HepG2 (cell line): Measurements from ENCODE around the gene ADAM15. TPM values are rescaled to one million over a fixed set of nuclear protein-coding genes. Genes with fewer than 3 reads are reported as not detected.

Experiments used
- CTCF ChIP-seq: sonication (generic); formaldehyde crosslinking; IDR thresholded peaks from 2 replicates; pipeline ENCODE4 v1.5.0; 2020; ENCODE audit warnings: mild to moderate bottlenecking, missing genetic modification reagents, moderate library complexity
- FOXK1 ChIP-seq: sonication (generic); formaldehyde crosslinking; IDR thresholded peaks from 2 replicates; pipeline ENCODE4 v1.4.0; 2020; ENCODE audit warnings: low read depth, missing genetic modification reagents, borderline replicate concordance
- FOXM1 ChIP-seq: sonication (generic); formaldehyde crosslinking; IDR thresholded peaks from 2 replicates; pipeline ENCODE4 v1.5.0; 2020; ENCODE audit warnings: missing genetic modification reagents
- GZF1 ChIP-seq: sonication (generic); formaldehyde crosslinking; IDR thresholded peaks from 2 replicates; pipeline ENCODE4 v1.5.1; 2020; ENCODE audit warnings: mild to moderate bottlenecking, missing genetic modification reagents
- HNRNPLL ChIP-seq: fragments of 200-400 bp; formaldehyde crosslinking; IDR thresholded peaks from 2 replicates; pipeline ENCODE4 v1.6.1; 2017; ENCODE audit warnings: mild to moderate bottlenecking, low read depth, low read length; ENCODE audit not compliant: poor library complexity, severe bottlenecking
- IRF9 ChIP-seq: sonication (generic); formaldehyde crosslinking; IDR thresholded peaks from 2 replicates; pipeline ENCODE4 v1.8.0; 2022; ENCODE audit warnings: missing genetic modification reagents, mild to moderate bottlenecking, borderline replicate concordance
- KDM5B ChIP-seq: sonication (generic); formaldehyde crosslinking; IDR thresholded peaks from 2 replicates; pipeline ENCODE4 v1.4.0; 2020; ENCODE audit warnings: missing genetic modification reagents, mild to moderate bottlenecking, borderline replicate concordance
- MTA1 ChIP-seq: sonication (generic); formaldehyde crosslinking; IDR thresholded peaks from 2 replicates; pipeline ENCODE4 v1.4.0; 2020; ENCODE audit warnings: missing genetic modification reagents, mild to moderate bottlenecking, borderline replicate concordance
- NFKB2 ChIP-seq: sonication (generic); formaldehyde crosslinking; IDR thresholded peaks from 2 replicates; pipeline ENCODE4 v1.4.0; 2020; ENCODE audit warnings: missing genetic modification reagents, borderline replicate concordance
- STAG1 ChIP-seq: sonication (generic); formaldehyde crosslinking; IDR thresholded peaks from 2 replicates; pipeline ENCODE4 v1.4.0; 2020; ENCODE audit warnings: missing genetic modification reagents
- U2AF2 ChIP-seq: fragments of 200-400 bp; formaldehyde crosslinking; IDR thresholded peaks from 2 replicates; pipeline ENCODE4 v1.6.1; 2017; ENCODE audit warnings: low read depth, mild to moderate bottlenecking, low read length
- ZBTB14 ChIP-seq: sonication (generic); formaldehyde crosslinking; IDR thresholded peaks from 2 replicates; pipeline ENCODE4 v1.4.0; 2020; ENCODE audit warnings: missing genetic modification reagents
- ZBTB8A ChIP-seq: sonication (generic); formaldehyde crosslinking; IDR thresholded peaks from 2 replicates; pipeline ENCODE4 v1.4.0; 2020; ENCODE audit warnings: mild to moderate bottlenecking, low read depth, missing genetic modification reagents, borderline replicate concordance
- ZNF276 ChIP-seq: sonication (generic); formaldehyde crosslinking; IDR thresholded peaks from 2 replicates; pipeline ENCODE4 v1.4.0; 2020; ENCODE audit warnings: mild to moderate bottlenecking, low read depth, missing genetic modification reagents
- ZNF292 ChIP-seq: sonication (generic); formaldehyde crosslinking; IDR thresholded peaks from 2 replicates; pipeline ENCODE4 v1.8.1; 2022; ENCODE audit warnings: mild to moderate bottlenecking, low read depth, missing genetic modification reagents, borderline replicate concordance
- ZNF335 ChIP-seq: sonication (generic); formaldehyde crosslinking; IDR thresholded peaks from 2 replicates; pipeline ENCODE4 v1.4.0; 2020; ENCODE audit warnings: missing genetic modification reagents
- ZNF687 ChIP-seq: sonication (generic); formaldehyde crosslinking; IDR thresholded peaks from 2 replicates; pipeline ENCODE4 v1.5.1; 2020; ENCODE audit warnings: mild to moderate bottlenecking, missing genetic modification reagents, moderate library complexity
- polyA plus RNA-seq, 8 experiments: library from polyadenylated mRNA; depleted of rRNA in 3 of 8; stranded (reverse) in 7 of 8; unstranded in 1 of 8; fragments of >200 nt; fragmentation: Illumina TruSeq in 4 of 8; extraction: Trizol in 4 of 8; gene quantifications; 2 replicates each; pipeline versions ENCODE4 v1.2.1 to v1.2.3, GENCODE V29; 2011 to 2016; ENCODE audit warnings: low read depth in 4 of 8, missing spikeins in 1 of 8, mixed read lengths in 1 of 8; ENCODE audit not compliant: insufficient read depth in 1 of 8
- total RNA-seq, 5 experiments: library from RNA; depleted of rRNA; stranded (reverse); fragments of >200 nt; fragmentation: Illumina TruSeq; extraction: Trizol; gene quantifications; 2 replicates each; pipeline ENCODE4 v1.2.3, GENCODE V29; 2016; ENCODE audit warnings: low read depth in 1 of 5

ADAM15 gene
- total and polyA plus RNA-seq, 2 of the 13 experiments (the other 11 are each of a cell fraction or from before 2014, with no cell fraction given), result 17.9 to 25.6 TPM

- TF ChIP-seq ZNF335 (CRISPR knock-in tag) (no peak), ZNF292 (CRISPR knock-in tag) (no peak), STAG1 (CRISPR knock-in tag) (peak; percentile 87), FOXM1 (CRISPR knock-in tag) (no peak), KDM5B (CRISPR knock-in tag) (peak; percentile 34; the same call in 1 of the 2 replicates), GZF1 (CRISPR knock-in tag) (no peak), HNRNPLL (no peak), U2AF2 (no peak), MTA1 (CRISPR knock-in tag) (no peak), IRF9 (CRISPR knock-in tag) (peak; percentile 58; the same call in 1 of the 2 replicates), FOXK1 (peak; percentile 9; the same call in 1 of the 2 replicates), ZBTB14 (CRISPR knock-in tag) (0 out of 2 replicates have a peak, but pooled peaks have one; percentile 47), CTCF (peak; percentile 92), ZNF687 (CRISPR knock-in tag) (peak; percentile 62), ZBTB8A (CRISPR knock-in tag) (no peak), ZNF276 (CRISPR knock-in tag) (peak; percentile 14; the same call in 1 of the 2 replicates), NFKB2 (CRISPR knock-in tag) (peak; percentile 16; the same call in 1 of the 2 replicates)
Observed at GRCh38 chr1:155062702-155063411, 11.7 kb downstream of the ADAM15 start (continued).
